Naive thymus-derived CD4-positive, alpha-beta T cell (primary cell): ENCODE results near the gene MXD3. TPM values are rescaled to one million over a fixed set of nuclear protein-coding genes. Genes with fewer than 3 reads are reported as not detected.

Source experiments
- ATAC-seq: fragments of 150-1000 bp; cut with Tn5 transposase; 2 replicates; pipeline ENCODE4 v1.10.0; 2021; ENCODE audit warnings: mild to moderate bottlenecking, moderate library complexity
- CTCF ChIA-PET: fragments of 350-600 bp; sonication (Branson Sonifier 250); formaldehyde crosslinking; loops from one replicate; lab custom pipeline; 2021; ENCODE audit warnings: antibody characterized with exemption; lab: Charles Lee
- POLR2A ChIA-PET: fragments of 350-600 bp; sonication (Branson Sonifier 250); formaldehyde crosslinking; loops from one replicate; lab custom pipeline; 2021; ENCODE audit warnings: antibody characterized with exemption, inconsistent platforms; lab: Charles Lee
- DNase-seq, 9 donors: peaks; one replicate each; pipeline versions ENCODE4 v3.0.0 to v3.0.0-alpha.2; 2020 to 2022; ENCODE audit warnings: mixed read lengths in 1 of 9
- H3K27ac ChIP-seq: one replicate; pipeline ENCODE4 v1.7.0; 2013; ENCODE audit warnings: mild to moderate bottlenecking, low read depth, low read length, moderate library complexity
- H3K27me3 ChIP-seq, 2 donors: one replicate each; pipeline ENCODE4 v1.7.0; 2013; ENCODE audit warnings: low read length in 2 of 2, mild to moderate bottlenecking in 2 of 2, moderate library complexity in 2 of 2; ENCODE audit not compliant: control insufficient read depth in 2 of 2, insufficient read depth in 2 of 2
- H3K36me3 ChIP-seq, 3 experiments: 1 replicate in 2 of 3; 2 replicates in 1 of 3; pipeline ENCODE4 v1.7.0; 2013; ENCODE audit warnings: low read length in 3 of 3, mild to moderate bottlenecking in 3 of 3, moderate library complexity in 1 of 3; ENCODE audit not compliant: insufficient read depth in 3 of 3, control insufficient read depth in 2 of 3
- H3K4me1 ChIP-seq, 2 donors: one replicate each; pipeline ENCODE4 v1.7.0; 2013; ENCODE audit warnings: low read length in 2 of 2, mild to moderate bottlenecking in 2 of 2, moderate library complexity in 1 of 2; ENCODE audit not compliant: control insufficient read depth in 2 of 2, insufficient read depth in 2 of 2
- H3K4me3 ChIP-seq: 2 replicates; pipeline ENCODE4 v1.7.0; 2013; ENCODE audit warnings: mild to moderate bottlenecking, low read length
- H3K9me3 ChIP-seq, 3 experiments: 1 replicate in 2 of 3; 2 replicates in 1 of 3; pipeline ENCODE4 v1.7.0; 2013; ENCODE audit warnings: low read length in 3 of 3; ENCODE audit not compliant: control insufficient read depth in 2 of 3
- H3K27ac Mint-ChIP-seq, 9 donors: one replicate each; pipeline ENCODE4 v1.8.0; 2020 to 2022; ENCODE audit warnings: mixed read lengths in 9 of 9, mild to moderate bottlenecking in 8 of 9, moderate library complexity in 5 of 9, inconsistent platforms in 2 of 9
- H3K27me3 Mint-ChIP-seq, 5 donors: one replicate each; pipeline ENCODE4 v1.8.0; 2021 to 2022; ENCODE audit warnings: mixed read lengths in 5 of 5, mild to moderate bottlenecking in 1 of 5
- H3K36me3 Mint-ChIP-seq, 5 donors: one replicate each; pipeline ENCODE4 v1.8.0; 2020 to 2022; ENCODE audit warnings: mixed read lengths in 5 of 5, mild to moderate bottlenecking in 3 of 5, inconsistent platforms in 1 of 5
- H3K4me1 Mint-ChIP-seq, 7 donors: one replicate each; pipeline ENCODE4 v1.8.0; 2020 to 2022; ENCODE audit warnings: mixed read lengths in 7 of 7, mild to moderate bottlenecking in 3 of 7, inconsistent platforms in 1 of 7
- H3K4me3 Mint-ChIP-seq, 10 donors: one replicate each; pipeline ENCODE4 v1.8.0; 2020 to 2022; ENCODE audit warnings: mild to moderate bottlenecking in 10 of 10, mixed read lengths in 10 of 10, moderate library complexity in 6 of 10, inconsistent platforms in 2 of 10
- H3K9me3 Mint-ChIP-seq, 11 donors: one replicate each; pipeline ENCODE4 v1.8.0; 2020 to 2022; ENCODE audit warnings: mixed read lengths in 11 of 11, mild to moderate bottlenecking in 4 of 11, inconsistent platforms in 1 of 11, moderate library complexity in 1 of 11
- intact Hi-C, 2 donors: fragments of 100-400 bp; cut with micrococcal nuclease; formaldehyde crosslinking; loops; one replicate each; pipeline ENCODE4 v1.15.1; 2023
- polyA plus RNA-seq, 2 donors: library from polyadenylated mRNA; unstranded; fragments of 300-500 nt; fragmentation: Illumina TruSeq; gene quantifications; one replicate each; pipeline ENCODE4 v1.2.3, GENCODE V29; 2021
- total RNA-seq, 6 experiments: library from RNA in 5 of 6; stranded (reverse) in 5 of 6; gene quantifications; 1 replicate in 5 of 6; 2 replicates in 1 of 6; pipeline ENCODE4 v1.2.3 and lab custom pipeline; 2021 to 2026

The MXD3 gene
- total and polyA plus RNA-seq, 7 experiments from 2014 or later, result 0.63 to 39.8 (median 16.1) TPM

GRCh38 chr5:177357459-177358351 lies 46.0 kb upstream of the MXD3 start, which contains the start of gene RGS14:
TSS of gene RGS14 (plus strand) at chr5:177357924. CDS start at chr5:177358025, 101 bp downstream.
- Histone ChIP-seq H3K27ac (peak within 1 kb of the TSS; percentile 87), H3K36me3 (peaks cover 0 to 9% (median 0%) of the 10 kb centered on the region in 3 experiments), H3K27me3 (no peaks in the 10 kb centered on the region), H3K9me3 (no peaks in the 10 kb centered on the region), H3K4me3 (peak within 1 kb of the TSS; percentile 70), H3K4me1 (peaks cover 47 to 56% of the 10 kb centered on the region in 2 donors)
- CTCF ChIA-PET, result interaction anchor here (0.8 to 4.8 kb wide), 7 partner anchors 10 to 98 kb away, joined by 3 to 25 read pairs (median 9); no protein-coding TSS in a partner anchor
- H3K36me3 Mint-ChIP-seq, result peaks cover 0 to 35% (median 5%) of the 10 kb centered on the region in 5 donors
- H3K27ac Mint-ChIP-seq, result peak within 1 kb of the TSS; percentile 80 to 98 (median 94)
- H3K27me3 Mint-ChIP-seq, result no peaks in the 10 kb centered on the region
- peaks cover 0 to 14% (median 0%) of the 10 kb centered on the region in 11 donors for H3K9me3 Mint-ChIP-seq
- peaks cover 64 to 86% (median 74%) of the 10 kb centered on the region in 7 donors for H3K4me1 Mint-ChIP-seq
- DNase-seq, result peak; percentile 50 to 90 (median 87)
- peak within 1 kb of the TSS; percentile 83 to 97 (median 92) for H3K4me3 Mint-ChIP-seq
- POLR2A ChIA-PET, result interaction anchor here (0.7 to 8.7 kb wide), 6 partner anchors 10 to 94 kb away, joined by 3 to 123 read pairs (median 4); partner anchors contain the start of gene GRK6
- peak; percentile 95 for ATAC-seq
- intact Hi-C loops, result loop anchor here (1.0 to 5.0 kb wide), 9 partner anchors 15 to 235 kb away; partner anchors contain the start of genes DDX41 (in 1 of the 2), FAM193B (in 1 of the 2), GRK6 (in 1 of the 2) and NSD1 (in 1 of the 2)

GRCh38 chr5:177357146-177357458 lies 45.4 kb upstream of the MXD3 start:
- Histone ChIP-seq H3K9me3 (no peaks in the 10 kb centered on the region), H3K27me3 (no peaks in the 10 kb centered on the region), H3K27ac (peak overlapping the region; percentile 87), H3K36me3 (peaks cover 0 to 9% (median 0%) of the 10 kb centered on the region in 3 experiments), H3K4me1 (peaks cover 42 to 53% of the 10 kb centered on the region in 2 donors), H3K4me3 (peak overlapping the region; percentile 70)
- H3K27ac Mint-ChIP-seq, result peak overlapping the region; percentile 80 to 98 (median 94)
- no peaks in the 10 kb centered on the region for H3K27me3 Mint-ChIP-seq
- peak; percentile 2 for ATAC-seq
- intact Hi-C loops, result loop anchor here (1.0 to 5.0 kb wide), 9 partner anchors 15 to 235 kb away; partner anchors contain the start of genes DDX41 (in 1 of the 2), FAM193B (in 1 of the 2), GRK6 (in 1 of the 2) and NSD1 (in 1 of the 2)
- no peak for DNase-seq
- H3K9me3 Mint-ChIP-seq, result peaks cover 0 to 14% (median 0%) of the 10 kb centered on the region in 11 donors
- H3K4me1 Mint-ChIP-seq, result peaks cover 59 to 81% (median 71%) of the 10 kb centered on the region in 7 donors
- H3K4me3 Mint-ChIP-seq, result peak overlapping the region; percentile 83 to 97 (median 92)
- POLR2A ChIA-PET, result interaction anchor here (1.3 to 8.7 kb wide), 3 partner anchors 15 to 95 kb away, joined by 3 to 123 read pairs (median 7); no protein-coding TSS in a partner anchor
- CTCF ChIA-PET, result interaction anchor here (1.6 to 2.0 kb wide), 3 partner anchors 13 to 98 kb away, joined by 5 to 10 read pairs (median 9); no protein-coding TSS in a partner anchor
- H3K36me3 Mint-ChIP-seq, result peaks cover 0 to 31% (median 5%) of the 10 kb centered on the region in 5 donors

- H3K27ac ChIP-seq, result peak overlapping the region; percentile 87
- H3K4me3 Mint-ChIP-seq, result peak overlapping the region; percentile 83 to 97 (median 92)
- no peaks in the 10 kb centered on the region for H3K9me3 ChIP-seq
- H3K4me3 ChIP-seq, result peak overlapping the region; percentile 70
- POLR2A ChIA-PET, result interaction anchor here (0.8 to 8.7 kb wide), 4 partner anchors 15 to 96 kb away, joined by 3 to 123 read pairs (median 4); partner anchors contain the start of gene GRK6
- DNase-seq, result no peak
- peak overlapping the region; percentile 80 to 98 (median 94) for H3K27ac Mint-ChIP-seq
- no peaks in the 10 kb centered on the region for H3K27me3 Mint-ChIP-seq
- H3K27me3 ChIP-seq, result no peaks in the 10 kb centered on the region
- peaks cover 0 to 14% (median 0%) of the 10 kb centered on the region in 11 donors for H3K9me3 Mint-ChIP-seq
- peaks cover 0 to 29% (median 5%) of the 10 kb centered on the region in 5 donors for H3K36me3 Mint-ChIP-seq
- peaks cover 59 to 81% (median 71%) of the 10 kb centered on the region in 7 donors for H3K4me1 Mint-ChIP-seq
- no peak for ATAC-seq
- peaks cover 0 to 9% (median 0%) of the 10 kb centered on the region in 3 experiments for H3K36me3 ChIP-seq
- intact Hi-C loops, result loop anchor here (1.0 to 5.0 kb wide), 9 partner anchors 16 to 236 kb away; partner anchors contain the start of genes DDX41 (in 1 of the 2), FAM193B (in 1 of the 2), GRK6 (in 1 of the 2) and NSD1 (in 1 of the 2)
- CTCF ChIA-PET, result interaction anchor here (0.6 to 2.1 kb wide), 5 partner anchors 9 to 348 kb away, joined by 3 to 7 read pairs (median 6); no protein-coding TSS in a partner anchor
- H3K4me1 ChIP-seq, result peaks cover 38 to 52% of the 10 kb centered on the region in 2 donors
These were observed 45.0 kb upstream of the MXD3 start for GRCh38 chr5:177356746-177357145.

- ATAC-seq (no peak), DNase-seq (no peak)
- H3K27me3 ChIP-seq, result no peaks in the 10 kb centered on the region
- no peaks in the 10 kb centered on the region for H3K9me3 ChIP-seq
- POLR2A ChIA-PET, result interaction anchor here (1.0 to 8.7 kb wide), 6 partner anchors 9 to 97 kb away, joined by 3 to 123 read pairs (median 4); no protein-coding TSS in a partner anchor
- peak overlapping the region in 5 of 10 donors; percentile 23 to 94 (median 92) for H3K4me3 Mint-ChIP-seq
- peaks cover 0 to 14% (median 0%) of the 10 kb centered on the region in 11 donors for H3K9me3 Mint-ChIP-seq
- intact Hi-C loops, result loop anchor here (2.0 to 5.0 kb wide), 3 partner anchors 161 to 236 kb away; partner anchors contain the start of genes DDX41 (in 1 of the 2), FAM193B (in 1 of the 2) and TMED9 (in 1 of the 2)
- CTCF ChIA-PET, result interaction anchor here (0.6 to 2.1 kb wide), 5 partner anchors 10 to 102 kb away, joined by 3 to 7 read pairs (median 5); no protein-coding TSS in a partner anchor
- peaks cover 0 to 16% (median 0%) of the 10 kb centered on the region in 3 experiments for H3K36me3 ChIP-seq
- peak overlapping the region in 6 of 9 donors; percentile 25 to 95 (median 90) for H3K27ac Mint-ChIP-seq
- no peak overlapping the region for H3K27ac ChIP-seq
- no peaks in the 10 kb centered on the region for H3K27me3 Mint-ChIP-seq
- peaks cover 32 to 46% of the 10 kb centered on the region in 2 donors for H3K4me1 ChIP-seq
- H3K4me3 ChIP-seq, result no peak overlapping the region
- peaks cover 55 to 80% (median 68%) of the 10 kb centered on the region in 7 donors for H3K4me1 Mint-ChIP-seq
- H3K36me3 Mint-ChIP-seq, result peaks cover 0 to 26% (median 5%) of the 10 kb centered on the region in 5 donors
These were observed 44.1 kb upstream of the MXD3 start for GRCh38 chr5:177355868-177356168.

GRCh38 chr5:177355162-177355867 lies 43.6 kb upstream of the MXD3 start:
- no peak for ATAC-seq
- DNase-seq, result no peak
- Mint-ChIP-seq H3K27ac (peak overlapping the region in 6 of 9 donors; percentile 43 to 93 (median 84)), H3K27me3 (no peaks in the 10 kb centered on the region), H3K9me3 (peaks cover 0 to 14% (median 0%) of the 10 kb centered on the region in 11 donors), H3K4me1 (peaks cover 60 to 80% (median 69%) of the 10 kb centered on the region in 7 donors), H3K36me3 (peaks cover 0 to 28% (median 5%) of the 10 kb centered on the region in 5 donors), H3K4me3 (peak overlapping the region in 3 of 10 donors; percentile 23 to 92 (median 63))
- Histone ChIP-seq H3K9me3 (no peaks in the 10 kb centered on the region), H3K27me3 (no peaks in the 10 kb centered on the region), H3K4me3 (no peak overlapping the region), H3K27ac (no peak overlapping the region), H3K36me3 (peaks cover 0 to 16% (median under 1%) of the 10 kb centered on the region in 3 experiments), H3K4me1 (peaks cover 35 to 48% of the 10 kb centered on the region in 2 donors)
- intact Hi-C loops, result loop anchor here in 1 of 2 donors (5.0 kb wide), 1 partner anchor 237 kb away; the partner anchor contains the start of gene TMED9
- POLR2A ChIA-PET, result interaction anchor here (1.0 to 8.7 kb wide), 7 partner anchors 10 to 98 kb away, joined by 3 to 123 read pairs (median 4); no protein-coding TSS in a partner anchor
- CTCF ChIA-PET, result interaction anchor here (0.6 to 2.1 kb wide), 5 partner anchors 10 to 121 kb away, joined by 3 to 7 read pairs (median 5); no protein-coding TSS in a partner anchor
